Measurements from ENCODE around the gene KANSL3.

The KANSL3 gene

DNA sequence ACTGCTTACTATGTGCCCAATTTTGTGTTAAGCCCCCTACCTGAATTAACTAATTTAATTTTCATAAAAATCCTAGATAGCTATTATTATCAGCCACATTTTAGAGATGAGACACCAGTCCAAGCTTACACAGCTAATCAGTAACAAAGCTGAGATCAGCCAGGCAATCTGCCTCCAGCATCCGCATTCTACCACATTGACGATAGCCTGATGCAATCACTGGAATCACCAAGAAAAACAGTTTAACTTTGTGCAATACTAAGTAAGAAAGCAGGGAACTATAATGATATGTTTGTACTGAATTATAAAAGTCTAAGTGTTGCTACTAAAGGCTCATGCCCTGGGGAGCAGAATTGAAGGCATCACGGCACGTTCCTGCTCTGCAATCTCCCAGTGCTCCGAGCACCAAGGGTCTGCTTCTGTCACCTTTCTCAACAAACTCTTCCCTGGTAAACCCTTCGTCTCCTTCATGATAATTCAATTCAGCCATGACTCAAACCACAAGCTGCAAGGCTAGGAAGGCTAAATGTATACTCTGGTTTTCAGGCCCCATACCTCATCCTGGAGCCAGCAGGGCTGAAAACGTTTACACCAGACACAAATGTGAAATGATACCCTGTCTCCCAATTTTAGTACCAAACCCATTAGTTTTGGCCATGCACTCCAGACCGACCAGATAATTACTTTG lies 19.4 kb downstream of the KANSL3 start:
- no peak overlapping the region for H4K8ac ChIP-seq (ENCODE audit: low read depth, low read length)
- no CpG with 5 or more reads among the region's 8 CpGs for WGBS, 2 donors (ENCODE audit: extremely low coverage in 2 of 2, insufficient read length in 2 of 2, insufficient replicate concordance in 1 of 2)
- DNase-seq (ENCODE audit: low spot score) = no peak
- no peak overlapping the region for H3K9ac ChIP-seq (ENCODE audit: low read depth, low read length, poor library complexity)
- no peak overlapping the region for H2AFZ ChIP-seq (ENCODE audit: low read length)
- no peak overlapping the region for H2BK15ac ChIP-seq (ENCODE audit: low read length)
- H2BK120ac ChIP-seq (ENCODE audit: low read depth, low read length) = no peak overlapping the region
- H3K79me1 ChIP-seq (ENCODE audit: low read depth, low read length) = no peaks in the 10 kb centered on the region
- H3K4me2 ChIP-seq (ENCODE audit: insufficient read depth, low read length, poor library complexity, severe bottlenecking) = no peak overlapping the region
- H2AK5ac ChIP-seq (ENCODE audit: low read depth, low read length) = no peak overlapping the region
- no peak overlapping the region for H3K23ac ChIP-seq (ENCODE audit: low read depth, low read length, poor library complexity)
- no peak overlapping the region for H3K14ac ChIP-seq (ENCODE audit: low read length)
- H3K9me3 ChIP-seq (replicated peaks in 1 of 2; ENCODE audit: control insufficient read depth in 2 of 2, insufficient read depth in 1 of 2, low read depth in 1 of 2, low read length in 2 of 2) = no peaks in the 10 kb centered on the region
- H2BK12ac ChIP-seq (ENCODE audit: low read length) = no peak overlapping the region
- H3K27me3 ChIP-seq (ENCODE audit: control insufficient read depth in 3 of 3, insufficient read depth in 3 of 3, low read depth in 1 of 3, low read length in 3 of 3) = no peaks in the 10 kb centered on the region
- no peak overlapping the region for H3K18ac ChIP-seq (ENCODE audit: low read length)
- no peak overlapping the region for H2BK5ac ChIP-seq (ENCODE audit: low read length)
- H3K4ac ChIP-seq (ENCODE audit: low read length) = no peak overlapping the region
- H3K4me1 ChIP-seq (ENCODE audit: control insufficient read depth in 2 of 2, insufficient read depth in 1 of 2, low read depth in 1 of 2, low read length in 2 of 2) = no peaks in the 10 kb centered on the region
- H3K36me3 ChIP-seq (replicated peaks in 1 of 2; ENCODE audit: control insufficient read depth in 2 of 2, insufficient read depth in 2 of 2, low read length in 2 of 2) = peaks cover 18 to 90% of the 10 kb centered on the region in 2 donors
- H4K91ac ChIP-seq (ENCODE audit: low read depth, low read length, poor library complexity) = no peak overlapping the region
- no peak overlapping the region for H3K4me3 ChIP-seq (ENCODE audit: low read length in 2 of 2)
- no peak overlapping the region for H3K27ac ChIP-seq (replicated peaks; ENCODE audit: low read length)

DNA sequence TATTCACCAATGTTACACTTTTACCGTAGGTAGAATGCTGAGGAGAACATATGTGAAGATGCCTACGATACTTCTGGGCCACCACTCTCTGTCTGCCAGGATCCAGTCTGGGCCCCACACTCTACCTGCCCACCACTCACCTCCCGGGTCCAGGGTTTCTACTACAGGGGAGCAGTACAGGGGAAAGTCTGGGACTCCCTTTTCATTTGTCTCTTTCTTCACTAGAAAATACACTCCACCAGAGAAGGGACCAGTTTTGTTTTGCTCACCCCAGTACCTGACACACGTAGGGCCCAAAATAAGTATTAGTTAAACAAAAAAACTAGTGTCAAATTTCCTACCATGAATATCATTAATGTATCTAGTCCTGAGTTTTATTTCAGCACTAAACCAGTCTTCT lies 21.1 kb downstream of the KANSL3 start:
- H2BK5ac ChIP-seq (ENCODE audit: low read length) = no peak overlapping the region
- no peak overlapping the region for H3K14ac ChIP-seq (ENCODE audit: low read length)
- H3K79me1 ChIP-seq (ENCODE audit: low read depth, low read length) = no peaks in the 10 kb centered on the region
- no peaks in the 10 kb centered on the region for H3K27me3 ChIP-seq (ENCODE audit: control insufficient read depth in 3 of 3, insufficient read depth in 3 of 3, low read depth in 1 of 3, low read length in 3 of 3)
- no peak for DNase-seq (ENCODE audit: low spot score)
- H2BK120ac ChIP-seq (ENCODE audit: low read depth, low read length) = no peak overlapping the region
- no peak overlapping the region for H3K9ac ChIP-seq (ENCODE audit: low read depth, low read length, poor library complexity)
- peaks cover 29 to 90% of the 10 kb centered on the region in 2 donors for H3K36me3 ChIP-seq (replicated peaks in 1 of 2; ENCODE audit: control insufficient read depth in 2 of 2, insufficient read depth in 2 of 2, low read length in 2 of 2)
- no peak overlapping the region for H3K4me3 ChIP-seq (ENCODE audit: low read length in 2 of 2)
- H4K91ac ChIP-seq (ENCODE audit: low read depth, low read length, poor library complexity) = no peak overlapping the region
- no peak overlapping the region for H3K4ac ChIP-seq (ENCODE audit: low read length)
- no peak overlapping the region for H2BK12ac ChIP-seq (ENCODE audit: low read length)
- no peaks in the 10 kb centered on the region for H3K9me3 ChIP-seq (replicated peaks in 1 of 2; ENCODE audit: control insufficient read depth in 2 of 2, insufficient read depth in 1 of 2, low read depth in 1 of 2, low read length in 2 of 2)
- no peak overlapping the region for H3K27ac ChIP-seq (replicated peaks; ENCODE audit: low read length)
- no peak overlapping the region for H2BK15ac ChIP-seq (ENCODE audit: low read length)
- H3K23ac ChIP-seq (ENCODE audit: low read depth, low read length, poor library complexity) = no peak overlapping the region
- no CpG with 5 or more reads among the region's 4 CpGs for WGBS, 2 donors (ENCODE audit: extremely low coverage in 2 of 2, insufficient read length in 2 of 2, insufficient replicate concordance in 1 of 2)
- H2AFZ ChIP-seq (ENCODE audit: low read length) = no peak overlapping the region
- no peak overlapping the region for H2AK5ac ChIP-seq (ENCODE audit: low read depth, low read length)
- H3K4me1 ChIP-seq (ENCODE audit: control insufficient read depth in 2 of 2, insufficient read depth in 1 of 2, low read depth in 1 of 2, low read length in 2 of 2) = no peaks in the 10 kb centered on the region
- no peak overlapping the region for H4K8ac ChIP-seq (ENCODE audit: low read depth, low read length)
- H3K4me2 ChIP-seq (ENCODE audit: insufficient read depth, low read length, poor library complexity, severe bottlenecking) = no peak overlapping the region
- H3K18ac ChIP-seq (ENCODE audit: low read length) = no peak overlapping the region

DNA sequence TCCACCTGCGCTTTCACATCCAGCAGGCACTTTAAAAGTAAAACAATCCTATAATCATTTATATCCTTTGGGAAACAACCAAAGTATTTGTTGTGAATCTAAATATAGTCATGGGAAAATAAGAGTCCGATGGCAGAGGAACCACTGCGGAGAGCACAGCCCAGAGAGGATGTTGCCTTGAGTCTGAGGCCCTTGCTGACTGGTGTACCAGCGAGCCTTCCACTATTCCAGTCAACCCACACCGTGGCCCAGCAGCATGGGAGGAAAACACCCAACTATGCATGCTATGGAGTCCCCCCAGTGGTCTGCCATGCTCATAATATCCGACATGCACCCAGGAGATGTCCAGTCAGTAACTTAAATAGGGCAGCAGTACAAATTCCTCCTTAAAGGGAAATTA lies 21.6 kb downstream of the KANSL3 start:
- DNase-seq (ENCODE audit: low spot score) = no peak
- H3K18ac ChIP-seq (ENCODE audit: low read length) = no peak overlapping the region
- H2BK120ac ChIP-seq (ENCODE audit: low read depth, low read length) = no peak overlapping the region
- H2AK5ac ChIP-seq (ENCODE audit: low read depth, low read length) = no peak overlapping the region
- H3K79me1 ChIP-seq (ENCODE audit: low read depth, low read length) = no peaks in the 10 kb centered on the region
- H3K4me2 ChIP-seq (ENCODE audit: insufficient read depth, low read length, poor library complexity, severe bottlenecking) = no peak overlapping the region
- no peak overlapping the region for H4K8ac ChIP-seq (ENCODE audit: low read depth, low read length)
- peaks cover 29 to 95% of the 10 kb centered on the region in 2 donors for H3K36me3 ChIP-seq (replicated peaks in 1 of 2; ENCODE audit: control insufficient read depth in 2 of 2, insufficient read depth in 2 of 2, low read length in 2 of 2)
- no peak overlapping the region for H2BK5ac ChIP-seq (ENCODE audit: low read length)
- WGBS, 2 donors (ENCODE audit: extremely low coverage in 2 of 2, insufficient read length in 2 of 2, insufficient replicate concordance in 1 of 2) = no CpG with 5 or more reads among the region's 6 CpGs
- no peaks in the 10 kb centered on the region for H3K4me1 ChIP-seq (ENCODE audit: control insufficient read depth in 2 of 2, insufficient read depth in 1 of 2, low read depth in 1 of 2, low read length in 2 of 2)
- no peaks in the 10 kb centered on the region for H3K9me3 ChIP-seq (replicated peaks in 1 of 2; ENCODE audit: control insufficient read depth in 2 of 2, insufficient read depth in 1 of 2, low read depth in 1 of 2, low read length in 2 of 2)
- H3K27ac ChIP-seq (replicated peaks; ENCODE audit: low read length) = no peak overlapping the region
- no peak overlapping the region for H4K91ac ChIP-seq (ENCODE audit: low read depth, low read length, poor library complexity)
- no peak overlapping the region for H3K23ac ChIP-seq (ENCODE audit: low read depth, low read length, poor library complexity)
- no peak overlapping the region for H2BK12ac ChIP-seq (ENCODE audit: low read length)
- H2BK15ac ChIP-seq (ENCODE audit: low read length) = no peak overlapping the region
- H3K14ac ChIP-seq (ENCODE audit: low read length) = no peak overlapping the region
- H3K27me3 ChIP-seq (ENCODE audit: control insufficient read depth in 3 of 3, insufficient read depth in 3 of 3, low read depth in 1 of 3, low read length in 3 of 3) = no peaks in the 10 kb centered on the region
- no peak overlapping the region for H3K4me3 ChIP-seq (ENCODE audit: low read length in 2 of 2)
- no peak overlapping the region for H3K4ac ChIP-seq (ENCODE audit: low read length)
- H3K9ac ChIP-seq (ENCODE audit: low read depth, low read length, poor library complexity) = no peak overlapping the region
- no peak overlapping the region for H2AFZ ChIP-seq (ENCODE audit: low read length)

DNA sequence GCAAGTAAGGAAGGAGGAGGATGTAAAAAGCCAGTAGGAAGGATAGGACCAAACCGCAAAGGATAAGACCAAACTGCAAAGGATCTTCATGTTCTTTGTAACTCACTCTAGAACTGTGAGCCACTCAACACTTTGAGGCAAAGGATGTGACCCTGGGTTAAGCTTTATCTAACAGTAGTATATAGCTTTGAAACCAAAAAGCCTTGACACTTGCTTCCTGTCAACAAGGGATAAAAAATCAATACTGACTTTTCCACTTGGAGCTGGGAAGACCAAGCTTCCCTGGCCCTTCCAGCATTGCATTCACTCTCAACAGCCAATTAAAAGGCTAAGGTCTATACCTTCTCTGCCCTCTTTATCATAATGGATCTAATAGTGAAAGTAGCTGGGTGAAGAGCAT lies 22.0 kb downstream of the KANSL3 start:
- no peaks in the 10 kb centered on the region for H3K79me1 ChIP-seq (ENCODE audit: low read depth, low read length)
- no peak overlapping the region for H2AK5ac ChIP-seq (ENCODE audit: low read depth, low read length)
- peaks cover 32 to 98% of the 10 kb centered on the region in 2 donors for H3K36me3 ChIP-seq (replicated peaks in 1 of 2; ENCODE audit: control insufficient read depth in 2 of 2, insufficient read depth in 2 of 2, low read length in 2 of 2)
- H3K27ac ChIP-seq (replicated peaks; ENCODE audit: low read length) = no peak overlapping the region
- DNase-seq (ENCODE audit: low spot score) = no peak
- no peak overlapping the region for H3K23ac ChIP-seq (ENCODE audit: low read depth, low read length, poor library complexity)
- H2BK120ac ChIP-seq (ENCODE audit: low read depth, low read length) = no peak overlapping the region
- no peaks in the 10 kb centered on the region for H3K27me3 ChIP-seq (ENCODE audit: control insufficient read depth in 3 of 3, insufficient read depth in 3 of 3, low read depth in 1 of 3, low read length in 3 of 3)
- no peak overlapping the region for H2BK15ac ChIP-seq (ENCODE audit: low read length)
- no peak overlapping the region for H2BK5ac ChIP-seq (ENCODE audit: low read length)
- H3K4ac ChIP-seq (ENCODE audit: low read length) = no peak overlapping the region
- no peak overlapping the region for H4K91ac ChIP-seq (ENCODE audit: low read depth, low read length, poor library complexity)
- no peak overlapping the region for H3K14ac ChIP-seq (ENCODE audit: low read length)
- no peak overlapping the region for H2BK12ac ChIP-seq (ENCODE audit: low read length)
- no peaks in the 10 kb centered on the region for H3K4me1 ChIP-seq (ENCODE audit: control insufficient read depth in 2 of 2, insufficient read depth in 1 of 2, low read depth in 1 of 2, low read length in 2 of 2)
- H3K9ac ChIP-seq (ENCODE audit: low read depth, low read length, poor library complexity) = no peak overlapping the region
- no CpG with 5 or more reads among the region's 1 CpG for WGBS, 2 donors (ENCODE audit: extremely low coverage in 2 of 2, insufficient read length in 2 of 2, insufficient replicate concordance in 1 of 2)
- H3K9me3 ChIP-seq (replicated peaks in 1 of 2; ENCODE audit: control insufficient read depth in 2 of 2, insufficient read depth in 1 of 2, low read depth in 1 of 2, low read length in 2 of 2) = no peaks in the 10 kb centered on the region
- H3K4me3 ChIP-seq (ENCODE audit: low read length in 2 of 2) = no peak overlapping the region
- H3K18ac ChIP-seq (ENCODE audit: low read length) = no peak overlapping the region
- no peak overlapping the region for H4K8ac ChIP-seq (ENCODE audit: low read depth, low read length)
- no peak overlapping the region for H3K4me2 ChIP-seq (ENCODE audit: insufficient read depth, low read length, poor library complexity, severe bottlenecking)
- H2AFZ ChIP-seq (ENCODE audit: low read length) = no peak overlapping the region

Measured in neuronal stem cell (in vitro differentiated cells).